ENCODE data around the gene HACD3. TPM values are rescaled to one million over a fixed set of nuclear protein-coding genes. Genes with fewer than 3 reads are reported as not detected.
A peak's percentile ranks its signal among the peaks of the same experiment; 100 is the strongest.
"Not testable (repeated sequence)": the region's sequence is repeated elsewhere in the genome, so short reads cannot be mapped to it uniquely, and the experiment has no call there.

The HACD3 gene
- total RNA-seq, 1 donor from 2014 or later, result 60.8 TPM

- no peak overlapping the region for H3K4me3 ChIP-seq (ENCODE audit: low read depth, low read length)
- TF ChIP-seq, protein P1, sequence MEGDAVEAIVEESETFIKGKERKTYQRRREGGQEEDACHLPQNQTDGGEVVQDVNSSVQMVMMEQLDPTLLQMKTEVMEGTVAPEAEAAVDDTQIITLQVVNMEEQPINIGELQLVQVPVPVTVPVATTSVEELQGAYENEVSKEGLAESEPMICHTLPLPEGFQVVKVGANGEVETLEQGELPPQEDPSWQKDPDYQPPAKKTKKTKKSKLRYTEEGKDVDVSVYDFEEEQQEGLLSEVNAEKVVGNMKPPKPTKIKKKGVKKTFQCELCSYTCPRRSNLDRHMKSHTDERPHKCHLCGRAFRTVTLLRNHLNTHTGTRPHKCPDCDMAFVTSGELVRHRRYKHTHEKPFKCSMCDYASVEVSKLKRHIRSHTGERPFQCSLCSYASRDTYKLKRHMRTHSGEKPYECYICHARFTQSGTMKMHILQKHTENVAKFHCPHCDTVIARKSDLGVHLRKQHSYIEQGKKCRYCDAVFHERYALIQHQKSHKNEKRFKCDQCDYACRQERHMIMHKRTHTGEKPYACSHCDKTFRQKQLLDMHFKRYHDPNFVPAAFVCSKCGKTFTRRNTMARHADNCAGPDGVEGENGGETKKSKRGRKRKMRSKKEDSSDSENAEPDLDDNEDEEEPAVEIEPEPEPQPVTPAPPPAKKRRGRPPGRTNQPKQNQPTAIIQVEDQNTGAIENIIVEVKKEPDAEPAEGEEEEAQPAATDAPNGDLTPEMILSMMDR (IDR thresholded peaks at IDR 0.05; ENCODE audit: insufficient read depth, low read length, severe bottlenecking), result no peak
- H3K27me3 ChIP-seq (ENCODE audit: control insufficient read depth, insufficient read depth, low read length), result no peaks in the 10 kb centered on the region
- peaks cover 2% of the 10 kb centered on the region for H3K36me3 ChIP-seq (ENCODE audit: control insufficient read depth, insufficient read depth, low read length)
- FAIRE-seq (no peak), DNase-seq (ENCODE audit: low read depth) (peak; percentile 53)
Measured at GRCh38 chr15:65533057-65533756, 2.9 kb downstream of the HACD3 start.

DNA sequence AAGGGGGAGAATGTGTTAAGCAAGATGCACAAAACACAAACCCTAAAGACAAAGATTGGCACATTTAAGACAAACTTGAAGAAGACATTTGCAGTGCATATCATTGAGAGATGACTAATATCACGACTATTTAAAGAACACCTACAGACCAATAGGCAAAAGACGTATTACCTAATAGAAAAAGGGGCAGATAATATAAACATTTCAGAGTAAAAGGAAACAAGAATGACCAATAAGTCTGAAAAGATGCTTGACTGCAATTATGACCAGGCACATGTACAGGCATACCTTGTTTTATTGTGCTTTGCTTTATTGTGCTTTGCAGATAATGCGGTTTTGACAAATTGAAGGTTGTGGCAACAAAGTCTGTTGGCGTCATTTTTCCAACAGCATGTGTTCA lies 4.9 kb downstream of the HACD3 start:
- peaks cover 2% of the 10 kb centered on the region for H3K36me3 ChIP-seq (ENCODE audit: control insufficient read depth, insufficient read depth, low read length)
- DNase-seq (ENCODE audit: low read depth), result peak; percentile 47
- FAIRE-seq, result no peak
- no peak overlapping the region for H3K4me3 ChIP-seq (ENCODE audit: low read depth, low read length)
- no peaks in the 10 kb centered on the region for H3K27me3 ChIP-seq (ENCODE audit: control insufficient read depth, insufficient read depth, low read length)
- TF ChIP-seq, protein P1 (IDR thresholded peaks at IDR 0.05; ENCODE audit: insufficient read depth, low read length, severe bottlenecking), result no peak

GRCh38 chr15:65540314-65540713 lies 10.1 kb downstream of the HACD3 start:
- H3K27me3 ChIP-seq (ENCODE audit: control insufficient read depth, insufficient read depth, low read length), result no peaks in the 10 kb centered on the region
- TF ChIP-seq, protein P1 (IDR thresholded peaks at IDR 0.05; ENCODE audit: insufficient read depth, low read length, severe bottlenecking), result no peak
- H3K36me3 ChIP-seq (ENCODE audit: control insufficient read depth, insufficient read depth, low read length), result peaks cover 2% of the 10 kb centered on the region
- FAIRE-seq (no peak), DNase-seq (ENCODE audit: low read depth) (no peak)
- H3K4me3 ChIP-seq (ENCODE audit: low read depth, low read length), result no peak overlapping the region

DNA sequence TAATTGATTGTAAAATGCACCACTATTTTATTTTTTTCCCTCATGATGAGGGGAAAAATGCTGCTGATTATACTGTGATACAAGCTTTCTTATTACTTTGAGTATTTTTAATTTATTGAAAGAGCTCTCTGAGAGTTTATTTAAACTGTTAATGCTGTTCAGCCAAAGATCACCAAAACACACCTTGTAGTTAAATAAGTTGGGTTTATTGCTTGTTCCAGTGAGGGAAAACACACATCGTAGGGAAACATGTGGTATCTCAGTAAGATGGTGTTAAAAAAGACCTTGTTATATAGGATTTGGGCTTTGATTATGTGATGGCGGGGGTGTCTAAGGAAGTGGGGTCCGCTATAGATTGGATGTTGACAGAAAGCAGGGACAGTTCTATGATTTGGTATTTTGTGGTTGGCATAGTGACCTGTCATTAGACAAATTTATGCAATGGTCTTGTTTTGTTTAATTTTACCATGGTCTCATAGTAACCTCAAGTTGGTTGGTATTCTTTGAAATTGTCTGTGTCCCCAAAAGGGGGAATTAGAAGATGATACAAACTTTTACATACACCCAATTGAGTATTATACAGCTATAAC lies 11.1 kb downstream of the HACD3 start:
- TF ChIP-seq, protein P1 (IDR thresholded peaks at IDR 0.05; ENCODE audit: insufficient read depth, low read length, severe bottlenecking), result no peak
- no peak for FAIRE-seq
- no peak for DNase-seq (ENCODE audit: low read depth)

GRCh38 chr15:65547841-65548240 lies 17.6 kb downstream of the HACD3 start:
- no peaks in the 10 kb centered on the region for H3K36me3 ChIP-seq (ENCODE audit: control insufficient read depth, insufficient read depth, low read length)
- no peak overlapping the region for H3K4me3 ChIP-seq (ENCODE audit: low read depth, low read length)
- DNase-seq (ENCODE audit: low read depth) (no peak), FAIRE-seq (no peak)
- no peaks in the 10 kb centered on the region for H3K27me3 ChIP-seq (ENCODE audit: control insufficient read depth, insufficient read depth, low read length)
- TF ChIP-seq, protein P1 (IDR thresholded peaks at IDR 0.05; ENCODE audit: insufficient read depth, low read length, severe bottlenecking), result no peak

More for the DNA sequence above, 11.1 kb downstream of the HACD3 start:
- Histone ChIP-seq H3K4me3 (ENCODE audit: low read depth, low read length) (no peak overlapping the region), H3K27me3 (ENCODE audit: control insufficient read depth, insufficient read depth, low read length) (no peaks in the 10 kb centered on the region), H3K36me3 (ENCODE audit: control insufficient read depth, insufficient read depth, low read length) (peaks cover 2% of the 10 kb centered on the region)

- H3K27me3 ChIP-seq (ENCODE audit: control insufficient read depth, insufficient read depth, low read length); DNase-seq (ENCODE audit: low read depth); FAIRE-seq; H3K36me3 ChIP-seq (ENCODE audit: control insufficient read depth, insufficient read depth, low read length); H3K4me3 ChIP-seq (ENCODE audit: low read depth, low read length): not testable (repeated sequence)
Measured at GRCh38 chr15:65549288-65549687, 19.0 kb downstream of the HACD3 start.
